GM19023 (cell line): ENCODE data around the gene PAFAH1B2.
"Not testable (repeated sequence)": the region's sequence is repeated elsewhere in the genome, so short reads cannot be mapped to it uniquely, and the experiment has no call there.

Source experiments
- ATAC-seq: cut with Tn5 transposase; IDR thresholded peaks from one replicate; pipeline ENCODE4 v1.9.1; 2021; ENCODE audit warnings: mild to moderate bottlenecking, moderate library complexity; ENCODE audit not compliant: unreplicated experiment

PAFAH1B2 gene

DNA sequence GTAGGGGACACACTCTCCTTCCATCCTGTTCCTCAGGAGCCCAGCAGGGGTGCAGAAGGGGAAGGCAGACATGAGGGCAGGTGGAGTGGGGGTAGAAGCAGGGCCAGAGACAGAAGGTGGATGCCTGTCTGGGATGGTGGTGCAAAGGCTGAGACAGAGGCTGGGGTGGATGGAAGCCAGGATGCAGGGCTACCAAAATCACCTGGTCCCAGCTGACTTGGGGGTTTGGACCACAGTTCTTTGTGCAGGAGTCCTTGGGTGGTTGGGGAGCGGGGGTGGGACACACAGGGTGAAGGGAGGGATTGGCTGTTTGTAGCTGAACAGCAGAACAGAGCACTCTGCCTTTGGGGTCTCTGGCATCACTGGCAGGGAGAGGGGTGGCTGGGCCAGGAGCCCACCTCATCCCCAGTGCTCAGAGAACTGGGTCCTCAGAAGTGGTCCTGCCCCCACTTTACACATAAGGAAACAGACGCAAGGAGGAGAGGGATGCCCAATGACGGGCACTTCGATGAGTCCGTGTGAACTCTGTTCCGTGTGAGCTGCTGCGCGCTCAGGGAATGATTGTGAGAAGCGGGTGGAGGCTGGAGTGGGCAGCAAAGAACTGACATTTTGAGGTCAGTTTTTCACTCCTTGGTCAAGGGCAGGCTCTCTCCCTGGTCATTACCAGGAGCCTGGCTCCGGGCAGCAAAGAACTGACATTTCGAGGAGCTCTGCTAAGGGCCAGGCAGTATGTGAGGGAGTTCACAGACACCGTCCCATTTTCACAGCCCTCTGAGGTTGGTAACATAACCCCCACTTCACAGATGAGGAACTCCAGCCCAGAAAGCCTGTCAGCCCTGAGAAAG lies 56.9 kb downstream of the PAFAH1B2 start:
- ATAC-seq: no peak

DNA sequence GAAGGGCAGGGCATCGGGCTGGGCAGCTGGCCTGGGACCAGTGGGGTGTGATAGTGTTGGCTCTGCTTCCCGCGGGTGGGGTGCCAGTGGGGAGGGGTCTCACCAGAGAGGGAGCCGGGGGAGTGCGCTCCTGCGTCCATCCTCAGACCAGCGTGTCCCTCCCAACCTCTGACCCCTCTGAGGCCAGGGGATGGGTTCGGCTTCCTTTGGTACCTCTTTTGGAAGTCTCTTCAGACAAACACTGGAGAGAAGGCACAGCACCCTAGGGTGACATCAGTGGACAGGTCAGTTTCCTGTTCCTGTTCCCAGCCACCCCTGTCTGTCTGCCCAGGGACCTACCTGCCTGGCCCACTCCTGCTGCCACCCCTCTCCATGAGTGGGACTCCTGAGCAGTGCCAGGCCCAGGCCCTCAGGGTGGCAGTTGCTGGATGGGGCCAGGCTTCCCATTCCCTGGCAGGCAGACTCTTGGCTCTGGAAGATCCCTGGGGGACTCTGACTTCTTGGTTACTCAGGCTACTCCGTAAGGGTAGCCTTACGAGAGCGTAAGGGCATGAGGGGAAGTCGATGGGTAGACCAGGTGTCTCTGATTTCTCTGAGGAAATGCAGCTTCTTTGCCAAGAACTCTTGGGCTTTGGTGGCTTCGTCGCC lies 57.7 kb downstream of the PAFAH1B2 start:
- ATAC-seq: no peak

DNA sequence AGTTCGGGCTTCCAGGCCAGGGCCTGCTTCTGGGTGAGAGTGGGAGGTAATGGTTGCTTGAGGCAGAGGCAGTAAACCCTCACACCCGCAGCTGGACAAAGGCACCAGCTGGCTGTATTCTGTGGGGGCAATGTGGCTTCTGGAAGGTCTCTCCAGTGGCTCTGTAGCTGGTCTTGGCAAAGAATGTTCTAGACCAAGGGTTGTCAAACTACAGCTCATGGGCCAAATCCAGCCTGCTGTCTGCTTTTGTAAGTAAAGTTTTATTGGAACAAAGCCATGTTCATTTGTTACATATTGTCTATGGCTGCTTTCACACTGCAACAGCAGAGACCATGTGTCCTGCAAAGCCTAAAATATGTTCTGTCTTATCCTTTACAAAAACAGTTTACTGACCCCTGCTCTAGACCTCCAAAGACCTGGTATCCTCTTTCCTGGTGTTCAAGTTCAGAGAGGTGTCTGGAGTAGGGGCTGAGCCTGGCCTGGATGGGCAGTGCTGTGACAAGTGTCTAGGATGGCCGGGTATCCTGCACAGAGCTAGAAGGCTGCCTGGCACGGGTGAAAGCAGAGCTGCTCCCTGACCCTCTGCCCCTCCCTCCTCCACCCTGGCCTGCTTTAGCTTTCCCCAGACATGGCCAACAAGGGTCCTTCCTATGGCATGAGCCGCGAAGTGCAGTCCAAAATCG lies 58.4 kb downstream of the PAFAH1B2 start:
- ATAC-seq: no peak

DNA sequence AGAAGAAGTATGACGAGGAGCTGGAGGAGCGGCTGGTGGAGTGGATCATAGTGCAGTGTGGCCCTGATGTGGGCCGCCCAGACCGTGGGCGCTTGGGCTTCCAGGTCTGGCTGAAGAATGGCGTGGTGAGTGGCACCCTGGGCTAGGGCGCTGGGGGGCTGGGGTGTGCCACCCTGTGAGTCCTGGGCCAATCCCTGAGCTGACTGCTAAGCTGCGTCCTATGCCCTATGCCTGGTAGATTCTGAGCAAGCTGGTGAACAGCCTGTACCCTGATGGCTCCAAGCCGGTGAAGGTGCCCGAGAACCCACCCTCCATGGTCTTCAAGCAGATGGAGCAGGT lies 59.0 kb downstream of the PAFAH1B2 start:
- ATAC-seq: no peak

DNA sequence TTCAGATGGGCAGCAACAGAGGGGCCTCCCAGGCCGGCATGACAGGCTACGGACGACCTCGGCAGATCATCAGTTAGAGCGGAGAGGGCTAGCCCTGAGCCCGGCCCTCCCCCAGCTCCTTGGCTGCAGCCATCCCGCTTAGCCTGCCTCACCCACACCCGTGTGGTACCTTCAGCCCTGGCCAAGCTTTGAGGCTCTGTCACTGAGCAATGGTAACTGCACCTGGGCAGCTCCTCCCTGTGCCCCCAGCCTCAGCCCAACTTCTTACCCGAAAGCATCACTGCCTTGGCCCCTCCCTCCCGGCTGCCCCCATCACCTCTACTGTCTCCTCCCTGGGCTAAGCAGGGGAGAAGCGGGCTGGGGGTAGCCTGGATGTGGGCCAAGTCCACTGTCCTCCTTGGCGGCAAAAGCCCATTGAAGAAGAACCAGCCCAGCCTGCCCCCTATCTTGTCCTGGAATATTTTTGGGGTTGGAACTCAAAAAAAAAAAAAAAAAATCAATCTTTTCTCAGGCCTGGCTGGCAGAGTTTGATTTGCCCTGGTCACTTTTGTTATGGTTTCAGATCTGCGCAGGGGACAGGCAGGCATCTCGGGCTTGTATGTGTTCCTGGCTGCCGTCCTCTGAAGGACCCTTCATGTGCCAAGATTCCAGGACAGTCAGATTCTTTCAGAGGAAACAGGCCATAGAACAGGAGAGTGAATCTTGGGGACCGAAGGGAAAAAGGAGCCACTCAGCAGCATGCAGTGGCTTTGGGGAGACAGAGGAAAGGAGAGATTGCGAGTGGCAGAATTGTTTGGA lies 60.4 kb downstream of the PAFAH1B2 start:
- no peak for ATAC-seq

DNA sequence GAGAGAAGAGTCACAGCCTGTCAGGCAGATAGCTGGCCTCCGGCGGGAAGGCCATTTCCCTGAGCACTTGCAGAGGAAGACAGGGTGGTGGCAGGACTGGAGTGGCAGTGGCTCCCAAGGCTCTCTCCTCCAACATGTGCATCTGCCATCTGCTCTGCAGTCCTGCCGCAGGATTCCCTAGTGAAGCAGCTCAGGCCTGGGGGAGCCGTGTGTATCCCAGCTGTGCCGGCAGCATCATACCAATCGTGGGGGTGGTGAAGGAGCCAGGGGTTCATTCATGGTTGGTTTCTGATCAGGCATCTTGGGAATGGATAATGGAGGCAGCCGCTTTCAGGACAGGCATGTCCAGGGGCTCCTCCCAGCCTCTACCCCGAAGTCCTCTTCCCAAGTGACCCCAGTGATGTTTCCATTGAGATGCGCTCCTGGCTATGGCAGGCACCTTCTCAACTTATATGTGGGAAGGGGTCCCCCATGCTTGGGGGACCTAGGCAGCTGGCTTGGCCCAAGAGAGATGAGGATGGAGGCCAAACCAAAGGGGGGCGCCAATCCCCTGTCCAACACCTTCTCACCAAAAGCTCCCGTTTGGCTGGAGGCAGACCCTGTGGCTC lies 61.2 kb downstream of the PAFAH1B2 start:
- no peak for ATAC-seq

DNA sequence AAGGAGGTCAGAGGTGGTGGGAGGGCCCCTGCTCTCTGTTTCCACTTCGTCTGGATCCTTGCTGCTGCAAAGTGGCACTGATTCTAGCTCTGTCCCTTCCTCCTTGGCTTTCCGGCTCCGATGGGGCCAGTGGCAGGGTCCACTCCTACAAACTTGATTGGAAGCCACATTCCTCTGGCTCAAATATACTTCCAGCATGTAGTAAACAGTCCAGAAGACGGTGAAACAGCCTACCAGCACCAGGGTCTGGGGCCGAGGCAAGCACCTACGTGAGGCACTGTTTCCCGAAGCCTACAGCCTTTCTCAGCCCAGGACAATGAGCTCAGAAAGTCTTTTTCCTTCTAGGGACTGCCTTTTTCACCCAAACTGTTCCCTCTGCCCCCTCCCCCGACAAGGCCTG lies 62.0 kb downstream of the PAFAH1B2 start:
- not testable (repeated sequence) for ATAC-seq

DNA sequence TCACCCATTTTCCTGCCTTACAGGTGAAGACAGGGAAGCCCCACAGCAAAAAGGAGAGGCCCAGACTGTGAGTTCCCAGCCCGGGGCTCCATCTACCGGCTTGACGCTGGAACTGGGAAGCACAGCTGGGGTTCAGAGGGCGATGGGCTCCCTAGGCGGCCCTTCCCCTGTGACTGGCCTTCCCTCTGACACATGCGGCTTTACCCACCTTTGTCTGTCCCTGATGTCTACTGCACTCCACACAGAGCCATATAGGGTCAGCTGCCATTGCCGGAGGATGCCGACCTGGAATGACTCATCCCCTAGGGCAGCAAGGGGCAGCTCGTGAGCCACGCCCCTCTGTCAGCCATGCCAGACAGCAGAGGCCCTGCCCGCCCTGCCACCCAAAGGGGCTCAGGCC lies 62.8 kb downstream of the PAFAH1B2 start:
- not testable (repeated sequence) for ATAC-seq

DNA sequence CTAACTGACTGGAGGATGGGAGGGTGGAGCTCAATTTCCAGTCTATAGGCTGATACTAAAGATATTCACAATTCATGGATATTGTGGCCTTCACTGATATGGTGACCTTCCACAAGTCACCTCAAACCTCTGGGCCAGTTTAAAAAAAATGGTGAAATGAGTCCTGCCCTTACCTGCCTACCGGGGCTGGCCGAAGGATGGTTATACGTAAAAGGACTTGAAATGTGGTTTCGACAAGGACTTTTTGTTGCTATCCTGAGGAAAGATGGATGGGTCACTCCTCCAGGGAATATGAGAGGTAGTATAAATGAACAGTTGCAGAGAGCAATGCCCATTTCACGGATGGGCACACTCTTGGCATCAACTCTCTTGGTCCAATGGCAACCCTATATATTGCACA lies 63.4 kb downstream of the PAFAH1B2 start:
- ATAC-seq: not testable (repeated sequence)

DNA sequence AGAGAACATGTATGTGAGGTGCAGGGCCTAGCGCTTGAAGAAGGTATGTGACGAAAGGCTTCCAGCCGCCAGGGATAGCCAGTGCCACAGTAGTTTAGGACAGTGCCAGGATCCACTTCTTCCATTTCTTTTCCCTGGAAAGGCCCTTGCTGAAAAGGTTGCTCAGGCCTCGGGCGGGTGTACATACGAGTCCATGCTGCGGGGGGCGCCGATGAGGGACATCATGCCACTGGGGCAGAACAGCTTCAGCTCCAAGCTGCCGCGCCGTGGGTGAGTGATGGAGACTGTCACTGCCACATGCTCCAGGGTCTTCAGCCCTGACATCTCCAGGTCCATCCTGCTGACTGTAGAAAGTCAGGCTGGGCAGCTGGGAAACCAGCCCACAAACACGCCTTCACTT lies 64.6 kb downstream of the PAFAH1B2 start:
- ATAC-seq: not testable (repeated sequence)

DNA sequence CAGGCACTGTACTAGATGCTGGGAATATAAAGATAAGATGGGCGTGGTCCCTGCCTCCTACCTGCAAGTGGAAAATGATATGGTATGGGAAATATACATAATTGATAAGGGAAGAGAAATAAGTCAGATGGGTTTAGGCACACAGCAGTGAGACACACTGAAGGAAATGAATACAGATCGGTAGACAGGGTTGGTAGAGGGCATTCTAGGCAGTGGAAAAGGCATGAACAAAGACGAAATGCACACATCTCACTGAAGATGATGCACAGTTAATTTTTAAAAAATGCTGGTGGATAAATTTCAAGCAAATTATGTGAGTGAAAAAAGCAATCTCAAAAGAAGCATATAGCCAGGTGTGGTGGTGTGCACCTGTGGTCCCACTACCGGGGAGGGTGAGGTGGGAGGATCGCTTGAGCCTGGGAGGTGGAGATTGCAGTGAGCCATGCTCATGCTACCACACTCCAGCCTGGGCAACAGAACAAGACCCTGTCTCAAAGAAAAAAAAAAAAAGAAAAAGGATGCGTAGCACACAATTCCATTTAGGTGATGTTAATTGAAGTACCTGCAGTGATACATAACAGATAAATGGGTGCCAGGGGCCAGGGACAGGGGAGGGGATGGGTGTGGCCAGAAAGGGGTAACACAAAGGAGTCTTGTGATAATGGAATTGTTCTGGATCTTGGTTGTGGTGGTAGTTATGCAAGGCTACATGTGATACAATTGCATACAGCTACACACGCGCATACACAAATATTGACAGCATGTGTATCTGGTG lies 65.5 kb downstream of the PAFAH1B2 start:
- not testable (repeated sequence) for ATAC-seq

DNA sequence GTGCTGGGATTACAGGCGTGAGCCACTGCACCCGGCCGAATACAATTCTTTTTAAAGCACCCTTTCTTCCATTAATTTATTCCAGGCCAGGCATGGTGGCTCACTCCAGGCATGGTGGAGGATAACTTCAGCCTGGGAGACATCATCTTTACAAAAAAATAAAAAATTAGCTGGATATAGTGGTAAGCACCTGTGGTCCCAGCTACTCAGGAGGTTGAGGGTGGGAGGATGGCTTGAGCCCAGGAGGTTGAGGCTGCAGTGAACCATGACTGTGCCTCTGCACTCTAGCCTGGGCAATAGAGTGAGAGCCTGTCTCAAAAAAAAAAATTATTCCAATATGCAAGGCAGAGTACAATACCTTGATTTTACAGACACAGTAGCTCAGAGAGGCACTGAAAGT lies 66.5 kb downstream of the PAFAH1B2 start:
- ATAC-seq: no peak

DNA sequence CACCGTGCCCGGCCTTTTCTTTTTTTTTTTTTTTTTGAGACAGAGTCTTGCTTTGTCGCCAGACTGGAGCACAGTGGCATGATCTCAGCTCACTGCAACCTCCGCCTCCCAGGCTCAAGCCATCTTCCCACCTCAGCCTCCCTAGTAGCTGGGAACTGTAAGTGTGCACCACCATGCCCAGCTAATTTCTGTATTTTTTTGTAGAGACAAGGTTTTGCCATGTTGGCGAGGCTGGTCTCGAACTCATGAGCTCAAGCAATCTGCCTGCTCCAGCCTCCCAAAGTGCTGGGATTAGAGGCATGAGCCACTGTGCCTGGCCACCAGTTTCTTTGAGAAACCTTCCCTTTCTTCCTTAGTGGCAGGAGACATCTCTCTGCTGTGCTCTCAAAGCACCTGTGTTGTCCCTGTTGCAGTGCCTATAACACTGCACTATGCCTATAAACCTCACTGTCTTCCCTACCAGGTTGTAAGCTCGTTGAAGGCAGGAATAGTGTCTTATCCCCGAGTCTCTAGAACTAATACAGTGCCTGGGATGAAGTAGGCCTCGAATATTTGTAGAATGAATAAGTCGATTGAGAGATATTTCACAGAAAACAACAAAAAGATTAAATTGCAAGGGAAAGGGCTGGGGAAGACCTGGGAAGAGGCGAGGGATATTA lies 68.7 kb downstream of the PAFAH1B2 start:
- no peak for ATAC-seq

DNA sequence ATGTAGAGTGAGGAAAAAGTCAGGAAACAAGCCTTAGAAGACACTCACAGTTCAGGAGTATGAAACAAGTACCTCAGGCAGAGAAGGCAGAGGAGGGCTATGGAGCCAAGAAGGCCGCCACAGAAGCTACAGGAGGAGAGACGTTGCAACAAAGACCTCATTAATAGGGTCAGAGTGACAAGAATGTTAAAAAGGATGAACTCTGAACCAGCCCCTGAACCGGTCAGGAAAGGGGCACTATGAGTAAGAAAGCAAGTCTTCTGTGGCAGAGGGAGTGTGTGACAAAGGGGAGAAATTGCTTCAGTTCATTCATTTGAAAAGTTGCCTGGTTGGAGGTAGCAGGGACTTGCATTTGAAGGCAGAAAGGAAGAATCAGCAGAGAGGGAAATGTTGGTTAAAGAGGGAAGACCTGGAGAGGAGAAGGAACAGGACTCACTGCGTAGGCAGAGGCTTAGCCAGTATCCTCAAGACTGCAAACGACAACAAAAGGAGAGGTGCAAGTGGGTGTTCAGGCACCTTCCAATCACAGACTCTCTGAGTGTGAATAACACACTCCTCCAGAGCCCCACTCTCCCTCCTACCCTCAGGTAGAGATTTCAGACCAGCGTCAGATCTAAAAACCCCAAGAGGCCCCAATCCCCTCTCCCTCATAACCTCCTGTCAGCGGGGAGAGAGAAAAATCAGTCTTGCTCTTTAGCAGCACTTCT lies 70.5 kb downstream of the PAFAH1B2 start:
- no peak for ATAC-seq

DNA sequence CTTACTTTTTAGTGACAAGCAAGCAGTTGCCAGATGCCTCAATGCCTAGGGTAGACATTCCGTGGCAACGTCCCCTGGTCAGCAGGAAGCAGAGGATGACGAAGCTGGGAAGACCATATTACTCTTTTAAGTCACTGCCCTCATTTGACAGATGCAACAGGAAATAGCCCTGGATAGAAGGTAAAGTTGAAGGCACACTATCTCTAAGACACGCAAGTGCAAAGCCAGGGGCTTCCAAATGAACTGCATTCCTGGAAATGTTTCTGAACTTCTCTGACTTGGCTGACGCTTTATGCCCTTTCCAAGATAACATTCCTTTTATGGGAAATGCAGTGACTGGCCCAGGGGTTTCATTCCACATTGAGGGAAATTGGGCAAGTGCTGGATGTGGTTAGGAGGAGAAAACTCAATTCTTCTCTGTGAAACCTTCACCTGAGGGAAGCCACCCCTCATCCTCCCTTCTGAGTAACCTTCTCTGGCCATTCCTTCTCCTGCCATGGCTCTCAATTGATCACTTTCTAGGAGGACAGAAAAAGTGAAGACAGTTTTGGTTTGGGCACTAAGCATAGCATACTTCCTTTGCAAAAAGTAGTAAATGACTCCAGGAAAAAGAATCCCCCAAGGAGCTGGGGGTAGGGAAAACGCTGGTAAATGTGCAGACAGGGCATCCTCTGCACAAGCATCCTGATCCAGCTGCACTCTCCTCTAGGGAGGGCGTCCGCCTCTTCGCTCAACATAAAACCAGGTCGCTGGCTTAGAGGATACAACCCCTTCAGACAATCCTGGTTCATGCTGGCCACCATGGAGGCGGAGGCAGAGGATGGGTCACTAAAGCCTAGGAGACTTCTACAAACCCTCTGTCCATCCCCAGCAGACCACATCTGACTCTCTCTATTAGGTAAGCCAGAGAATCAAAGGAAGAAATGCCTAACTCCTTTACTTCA lies 73.3 kb downstream of the PAFAH1B2 start:
- no peak for ATAC-seq

DNA sequence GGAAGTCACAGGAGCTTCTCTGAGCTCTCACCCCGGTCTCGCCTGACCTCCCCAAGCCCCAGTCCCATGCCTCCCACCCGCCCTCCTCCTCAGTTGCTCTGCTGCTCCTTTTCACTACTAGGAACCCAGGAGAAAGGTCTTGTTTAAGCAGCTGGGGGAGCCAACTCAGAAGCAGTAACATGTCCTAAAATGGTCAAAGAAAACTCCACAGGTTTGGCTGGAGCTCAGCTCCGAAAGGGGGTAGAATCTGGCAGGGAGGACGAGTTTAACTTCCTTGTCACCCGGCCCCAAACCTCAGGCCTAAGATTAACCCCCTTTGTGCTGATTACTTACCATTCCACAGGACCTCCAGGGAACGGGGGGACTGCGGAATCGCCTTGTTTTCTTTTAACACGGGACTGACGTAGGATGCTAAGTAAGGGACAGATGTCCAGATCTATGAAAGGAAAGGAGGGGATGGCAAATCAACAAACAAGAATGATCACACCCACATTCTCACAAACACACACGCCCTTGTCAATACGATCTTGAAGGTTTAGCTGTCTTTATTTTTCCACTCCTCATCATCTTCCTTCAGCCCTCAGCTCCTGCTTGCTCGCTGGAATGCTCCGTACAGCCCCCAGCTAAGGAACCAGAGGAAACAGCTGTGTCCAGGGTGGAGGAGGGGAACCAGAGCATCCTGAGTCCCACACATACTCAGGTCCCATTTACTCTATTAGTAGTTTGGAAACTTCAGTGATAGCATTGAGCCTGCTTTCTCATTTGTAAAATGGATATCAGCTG lies 74.2 kb downstream of the PAFAH1B2 start:
- no peak for ATAC-seq

DNA sequence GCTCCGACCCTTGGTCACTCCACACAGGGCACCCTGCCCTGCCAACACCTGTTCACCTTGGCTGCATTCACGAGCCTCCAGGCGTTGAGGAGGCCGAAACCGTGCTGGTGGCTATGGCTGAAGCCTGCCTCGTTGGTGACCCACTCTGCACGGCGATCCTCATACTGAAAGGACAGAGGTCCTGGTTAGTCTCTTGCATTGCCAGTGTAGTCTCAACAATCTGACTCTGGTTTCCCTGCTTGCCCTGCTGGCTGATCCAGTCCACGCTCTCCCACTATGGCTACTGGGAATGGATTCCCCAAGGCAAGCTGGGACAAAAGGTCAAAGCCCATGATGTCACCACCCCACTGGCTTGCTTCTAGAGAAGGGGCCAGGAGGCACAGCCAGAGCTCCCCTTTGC lies 74.9 kb downstream of the PAFAH1B2 start:
- ATAC-seq: no peak
